Measurements from ENCODE around the gene SETBP1.
A peak's percentile ranks its signal among the peaks of the same experiment; 100 is the strongest.

SETBP1 gene

GRCh38 chr18:44758861-44759631, 78.4 kb downstream of the SETBP1 start:
- peak in 1 of 2 donors; percentile 45 for DNase-seq (ENCODE audit: low read depth in 1 of 2, low spot score in 1 of 2)

GRCh38 chr18:44759925-44760342, 79.2 kb downstream of the SETBP1 start:
- DNase-seq (ENCODE audit: low read depth in 1 of 2, low spot score in 1 of 2), result no peak

- no peak for DNase-seq (ENCODE audit: low read depth in 1 of 2, low spot score in 1 of 2)
Measured at GRCh38 chr18:44761812-44762211, 81.1 kb downstream of the SETBP1 start.

- no peak for DNase-seq (ENCODE audit: low read depth in 1 of 2, low spot score in 1 of 2)
Measured at GRCh38 chr18:44763327-44763726, 82.6 kb downstream of the SETBP1 start.

DNA sequence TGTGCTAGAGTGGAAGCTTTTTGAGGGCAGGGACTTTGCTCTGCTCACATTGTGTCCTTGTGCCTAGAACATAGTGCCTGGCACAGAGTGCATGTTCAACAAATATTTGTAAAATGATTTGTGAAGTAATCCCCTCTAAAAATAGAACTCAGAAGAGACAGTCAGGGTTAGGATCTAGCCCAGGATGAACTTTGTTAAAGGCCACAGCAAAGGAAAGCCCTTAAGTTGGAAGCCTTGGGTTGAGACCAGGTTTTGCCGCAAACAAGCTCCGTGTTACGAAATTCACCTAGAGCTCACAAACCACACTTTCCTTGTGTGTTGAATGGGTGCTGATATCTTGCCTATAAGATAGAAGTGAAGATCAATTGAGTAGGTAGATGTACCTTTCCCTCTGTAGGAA, 84.2 kb downstream of the SETBP1 start:
- no peak for DNase-seq (ENCODE audit: low read depth in 1 of 2, low spot score in 1 of 2)

- no peak for DNase-seq (ENCODE audit: low read depth in 1 of 2, low spot score in 1 of 2)
Measured at GRCh38 chr18:44765456-44765855, 84.8 kb downstream of the SETBP1 start.

DNA sequence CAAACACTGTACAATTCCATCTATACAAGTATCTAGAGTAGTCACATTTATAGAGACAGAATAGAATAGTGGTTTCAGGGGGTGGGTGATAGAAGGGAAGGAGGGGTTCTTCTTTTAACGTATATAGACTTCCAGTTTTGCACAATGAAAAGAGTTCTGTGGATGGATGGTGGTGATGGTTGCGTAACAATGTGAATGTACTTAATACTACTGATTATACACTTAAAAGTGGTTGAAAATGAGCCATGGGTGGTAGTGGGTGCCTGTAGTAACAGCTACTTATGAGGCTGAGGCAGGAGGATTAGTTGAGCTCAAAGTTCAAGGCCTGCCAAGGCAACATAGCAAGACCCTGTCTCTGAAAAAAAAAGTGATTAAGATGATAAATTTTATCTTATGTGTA, 85.8 kb downstream of the SETBP1 start:
- DNase-seq (ENCODE audit: low read depth in 1 of 2, low spot score in 1 of 2), result no peak

GRCh38 chr18:44767807-44768206, 87.1 kb downstream of the SETBP1 start:
- no peak for DNase-seq (ENCODE audit: low read depth in 1 of 2, low spot score in 1 of 2)

GRCh38 chr18:44770641-44771040, 90.0 kb downstream of the SETBP1 start:
- no peak for DNase-seq (ENCODE audit: low read depth in 1 of 2, low spot score in 1 of 2)

- DNase-seq (ENCODE audit: low read depth in 1 of 2, low spot score in 1 of 2), result no peak
Measured at GRCh38 chr18:44771572-44771955, 90.9 kb downstream of the SETBP1 start.

GRCh38 chr18:44771956-44772917, 91.5 kb downstream of the SETBP1 start:
- no peak for DNase-seq (ENCODE audit: low read depth in 1 of 2, low spot score in 1 of 2)

- DNase-seq (ENCODE audit: low read depth in 1 of 2, low spot score in 1 of 2), result no peak
Measured at GRCh38 chr18:44773640-44774155, 93.0 kb downstream of the SETBP1 start.

DNA sequence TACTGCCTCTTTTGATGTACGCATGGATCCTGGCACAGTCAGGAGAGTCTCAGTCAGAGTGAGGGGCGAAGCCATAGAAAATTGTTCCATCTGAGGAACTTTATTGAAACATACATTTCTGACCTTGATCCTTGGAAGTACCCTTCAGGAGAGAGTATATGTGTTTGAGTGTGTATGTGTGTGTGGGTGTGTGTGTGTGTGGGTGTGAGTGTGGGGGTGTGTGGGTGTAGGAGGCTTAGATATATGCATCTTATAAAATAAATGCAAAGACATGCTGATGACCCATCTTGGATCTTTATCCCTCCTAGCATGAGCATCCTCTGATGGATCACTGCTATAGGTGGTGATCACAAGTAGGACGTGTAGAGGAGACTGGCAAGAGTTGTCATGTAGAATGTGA, 93.5 kb downstream of the SETBP1 start:
- DNase-seq (ENCODE audit: low read depth in 1 of 2, low spot score in 1 of 2), result no peak

- DNase-seq (ENCODE audit: low read depth in 1 of 2, low spot score in 1 of 2), result no peak
Measured at GRCh38 chr18:44777457-44778192, 96.9 kb downstream of the SETBP1 start.

DNA sequence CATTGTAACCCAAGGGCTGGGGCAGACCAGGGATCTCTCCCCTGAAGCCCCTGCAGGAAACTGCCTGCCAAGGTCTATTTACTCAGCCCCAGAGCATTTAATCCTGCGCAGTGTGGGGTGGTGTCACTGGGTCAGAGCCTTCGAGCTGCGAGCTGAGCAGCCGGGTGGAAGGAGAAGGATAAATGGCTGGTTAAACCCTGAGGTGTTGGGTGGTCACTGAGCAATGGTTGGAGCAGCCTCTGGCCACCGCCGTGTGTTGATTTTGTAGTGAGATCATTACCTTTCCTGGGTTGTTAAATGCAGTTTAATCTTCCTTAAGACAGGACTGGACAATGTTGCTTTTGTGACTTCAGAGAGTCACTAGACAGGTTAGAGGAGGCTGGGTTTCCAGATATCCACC, 98.1 kb downstream of the SETBP1 start:
- no peak for DNase-seq (ENCODE audit: low read depth in 1 of 2, low spot score in 1 of 2)

DNA sequence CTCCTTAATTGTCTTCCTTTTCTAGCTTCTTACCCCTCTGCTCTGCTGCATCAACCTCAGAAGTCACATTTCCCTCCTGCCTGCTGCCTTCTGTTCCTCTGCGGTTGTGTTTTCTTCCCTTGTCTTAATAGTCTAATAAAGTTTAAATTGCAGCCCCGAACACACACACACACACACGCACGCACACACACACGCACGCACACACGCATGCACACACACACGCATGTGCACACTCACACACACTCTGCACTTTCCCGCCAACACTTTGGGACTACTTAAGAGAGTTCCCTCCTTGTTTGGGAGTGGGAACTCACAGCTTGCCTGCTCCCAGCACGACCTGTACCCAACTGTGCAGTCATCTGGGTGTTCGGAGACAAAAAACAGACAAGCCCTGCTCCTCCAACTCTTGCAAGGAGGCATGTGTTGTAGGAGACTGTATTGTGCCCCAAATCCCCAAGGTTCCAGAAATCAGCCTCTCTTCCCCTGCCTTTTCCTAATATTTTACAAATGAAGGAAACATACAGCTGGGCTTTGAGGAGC, 99.1 kb downstream of the SETBP1 start:
- no peak for DNase-seq (ENCODE audit: low read depth in 1 of 2, low spot score in 1 of 2)

- DNase-seq (ENCODE audit: low read depth in 1 of 2, low spot score in 1 of 2), result no peak
Measured at GRCh38 chr18:44781886-44782285, 101.2 kb downstream of the SETBP1 start.

DNA sequence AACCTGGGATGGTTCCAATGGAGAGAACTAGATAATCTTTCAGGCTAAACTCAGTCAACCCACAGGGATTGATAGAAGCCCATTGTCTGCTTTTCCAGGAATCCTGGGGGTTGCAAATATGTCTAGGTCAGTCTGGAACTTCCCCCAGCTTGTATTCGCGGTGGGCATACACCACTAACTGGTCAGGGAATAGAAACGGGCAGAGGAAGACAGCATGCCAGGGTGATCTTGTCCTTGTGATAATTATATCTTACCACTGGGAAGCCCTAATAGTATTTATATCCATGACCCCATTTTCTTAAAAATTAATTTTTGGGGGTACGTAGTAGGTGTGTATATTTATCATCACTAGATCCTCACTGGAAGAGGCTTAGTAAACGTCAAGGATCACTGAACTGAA, 101.9 kb downstream of the SETBP1 start:
- DNase-seq (ENCODE audit: low read depth in 1 of 2, low spot score in 1 of 2), result no peak

DNA sequence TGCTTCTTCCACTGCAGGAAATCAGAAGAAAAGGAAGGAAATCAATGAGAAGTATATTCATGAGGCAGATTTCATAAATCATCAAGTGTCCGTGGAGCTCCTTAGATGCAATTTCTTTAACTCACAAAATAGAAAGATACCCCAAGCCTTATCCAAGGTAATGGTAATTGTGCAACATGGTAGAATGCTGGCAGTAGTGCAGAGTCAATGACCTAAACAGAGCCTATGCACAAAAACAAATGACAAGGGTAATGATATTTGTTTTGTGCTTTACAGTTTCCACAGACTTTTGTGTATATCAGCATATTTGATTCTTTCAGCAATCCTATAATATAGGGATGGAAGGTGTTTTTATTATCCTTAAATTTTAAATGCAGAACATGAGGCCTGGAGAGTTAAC, 102.7 kb downstream of the SETBP1 start:
- DNase-seq (ENCODE audit: low read depth in 1 of 2, low spot score in 1 of 2), result no peak

- DNase-seq (ENCODE audit: low read depth in 1 of 2, low spot score in 1 of 2), result no peak
Measured at GRCh38 chr18:44786257-44786656, 105.6 kb downstream of the SETBP1 start.

- no peak for DNase-seq (ENCODE audit: low read depth in 1 of 2, low spot score in 1 of 2)
Measured at GRCh38 chr18:44786688-44787087, 106.0 kb downstream of the SETBP1 start.

Measured in activated CD4-positive, alpha-beta T cell treated with anti-CD3 and anti-CD28 coated beads, Interleukin-2, amount 50 U/mL, for 24 hours (primary cell).